GM19372 (cell line): ENCODE data around the gene SOX8.

ENCODE experiments used
- ATAC-seq: cut with Tn5 transposase; IDR thresholded peaks from one replicate; pipeline ENCODE4 v1.9.1; 2021; ENCODE audit warnings: mild to moderate bottlenecking, low read depth, moderate library complexity; ENCODE audit not compliant: unreplicated experiment

SOX8 gene

DNA sequence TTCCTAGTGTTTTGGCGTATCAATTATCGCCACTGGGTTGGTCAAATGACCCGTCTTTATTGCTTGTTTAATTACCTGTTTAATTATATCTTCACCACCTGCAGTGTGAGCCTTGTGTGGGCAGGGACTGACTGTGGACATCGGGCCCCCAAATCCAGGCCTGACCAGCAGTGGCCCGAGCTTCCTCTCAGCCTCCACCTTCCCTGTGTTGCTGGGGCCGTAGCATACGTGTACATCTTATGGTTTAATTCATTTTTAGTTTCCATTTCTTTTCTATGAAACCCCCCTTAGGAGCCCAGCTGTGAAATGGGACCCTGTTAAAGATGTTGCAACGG lies 9.6 kb upstream of the SOX8 start:
- no peak for ATAC-seq

DNA sequence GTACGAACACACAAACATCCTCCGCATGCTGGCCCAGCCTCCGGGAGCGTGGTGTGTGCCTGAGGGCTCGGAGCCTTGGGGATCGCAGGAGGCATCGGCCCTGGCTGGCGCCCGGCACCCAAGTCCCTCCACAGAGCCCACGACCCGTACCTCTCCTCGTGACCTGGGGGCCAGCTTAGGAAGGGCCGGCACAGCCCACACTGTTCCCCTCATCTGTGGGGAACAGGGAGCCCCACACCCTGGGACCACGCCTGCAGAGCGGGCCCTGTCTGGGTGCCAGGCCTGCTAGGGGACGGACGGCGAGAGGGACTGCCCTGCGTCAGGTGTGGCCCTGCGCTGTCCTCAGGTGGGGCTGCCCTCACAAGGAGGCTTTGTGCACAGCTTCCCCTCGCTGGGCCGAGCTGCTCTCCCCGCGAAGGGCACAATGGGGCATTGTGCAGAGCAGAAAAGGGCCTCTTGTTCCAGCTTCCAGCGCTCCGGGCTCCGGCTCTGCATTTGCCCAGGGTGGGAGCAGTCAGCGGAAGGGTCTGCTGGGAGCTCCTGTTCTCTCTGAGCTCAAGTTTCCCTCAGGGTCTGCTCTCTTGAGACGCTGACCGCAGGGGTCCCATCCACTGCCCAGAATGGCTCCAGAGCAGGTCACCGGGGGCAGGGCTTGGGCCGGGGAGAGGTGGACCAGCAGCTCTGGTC lies 9.1 kb upstream of the SOX8 start:
- no peak for ATAC-seq

DNA sequence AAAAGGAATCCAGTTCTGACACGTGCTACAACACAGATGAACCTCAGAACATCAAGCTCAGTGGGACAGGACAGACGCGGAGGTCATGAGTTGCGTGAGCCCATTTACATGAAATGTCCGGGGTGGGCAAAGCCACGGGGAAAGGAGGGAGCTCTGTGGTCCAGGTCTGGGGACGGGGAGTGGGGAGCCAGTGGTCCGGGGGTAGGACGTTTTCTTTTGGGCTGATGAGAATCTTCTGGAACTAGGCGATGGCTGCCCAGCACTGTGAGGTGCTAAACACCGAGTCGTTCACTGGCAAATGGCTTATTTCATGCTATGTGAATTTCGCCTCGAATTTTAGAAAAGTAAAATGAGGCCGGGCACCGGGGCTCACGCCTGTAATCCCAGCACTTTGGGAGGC lies 8.2 kb upstream of the SOX8 start:
- ATAC-seq: no peak

DNA sequence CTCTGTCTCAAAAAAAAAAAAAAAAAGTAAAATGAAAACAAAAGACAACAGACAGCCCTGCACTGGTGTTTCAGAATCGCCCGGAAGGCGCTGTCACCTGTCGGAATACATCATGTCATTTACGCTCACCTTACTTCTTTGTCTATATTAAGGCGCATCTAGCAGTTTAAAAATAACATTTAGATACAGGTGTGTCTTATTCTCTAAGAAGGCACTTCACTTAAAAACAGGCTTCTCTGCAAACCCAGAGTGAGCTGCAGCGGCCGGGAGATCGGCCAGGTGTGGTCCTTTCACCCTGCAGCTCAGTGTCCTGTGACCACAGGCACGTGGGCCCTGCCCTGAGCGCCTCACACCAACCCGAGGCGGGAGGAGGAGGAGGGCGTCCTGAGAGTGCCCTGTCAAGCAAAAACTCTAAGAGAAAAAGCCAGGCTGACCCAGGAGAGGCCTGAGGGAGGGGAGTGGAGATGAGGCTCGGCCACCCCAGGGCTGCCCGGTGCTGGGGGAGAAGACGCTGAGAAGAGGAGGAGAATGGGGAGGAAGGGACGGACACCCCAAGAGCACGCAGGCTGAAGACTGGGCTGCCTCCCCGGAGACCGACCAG lies 7.5 kb upstream of the SOX8 start:
- ATAC-seq: no peak

DNA sequence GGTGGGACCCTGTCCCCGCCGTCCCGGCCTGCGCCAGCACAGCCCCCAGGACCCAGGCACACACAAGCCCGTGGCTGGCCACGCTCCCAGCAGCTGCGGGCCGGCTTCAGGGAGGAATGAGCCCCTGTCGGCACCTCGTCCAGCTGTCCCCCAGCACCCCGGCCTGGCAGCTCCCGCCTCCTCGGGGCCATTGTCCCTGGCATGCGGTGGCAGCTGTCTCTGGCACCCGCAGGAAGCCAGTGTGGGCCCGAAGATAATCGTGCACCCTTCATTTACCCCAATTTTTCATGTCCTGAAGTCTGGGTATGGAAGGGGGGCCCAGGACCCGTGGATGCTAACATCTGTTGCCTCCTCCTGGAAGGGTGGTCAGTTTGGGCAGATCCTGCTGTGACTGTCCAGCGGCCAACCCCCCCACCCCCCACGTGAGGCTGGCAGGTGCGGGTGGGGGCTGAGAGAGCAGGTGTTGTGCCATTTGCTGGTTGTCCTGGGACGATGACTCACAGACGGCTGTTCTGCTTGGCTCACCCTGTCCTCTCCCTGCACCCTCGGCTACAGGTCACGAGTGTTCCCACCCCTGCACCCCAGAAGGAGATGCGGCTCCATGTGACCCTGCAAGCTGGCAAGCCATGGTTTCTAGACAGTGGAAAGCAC lies 6.8 kb upstream of the SOX8 start:
- no peak for ATAC-seq

DNA sequence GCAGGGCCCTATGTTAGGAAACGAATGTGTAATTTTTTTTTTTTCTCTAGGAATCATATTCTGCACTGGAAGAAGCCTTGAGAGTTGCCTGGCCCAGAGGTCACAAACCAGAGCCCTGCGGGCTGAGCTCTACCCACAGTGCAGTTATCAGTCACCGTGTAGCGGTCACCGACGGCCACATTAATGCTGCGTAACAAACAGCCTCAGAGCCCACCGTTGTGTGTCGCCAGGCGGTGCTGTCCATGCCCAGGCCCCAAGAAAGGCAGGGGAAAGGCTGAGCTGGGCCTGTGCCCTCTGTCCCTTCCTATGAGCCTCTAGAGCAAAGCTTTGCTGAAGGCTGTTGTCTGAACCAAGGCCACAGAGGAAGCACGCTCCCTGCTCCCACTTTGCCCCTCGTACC lies 6.3 kb upstream of the SOX8 start:
- ATAC-seq: no peak

DNA sequence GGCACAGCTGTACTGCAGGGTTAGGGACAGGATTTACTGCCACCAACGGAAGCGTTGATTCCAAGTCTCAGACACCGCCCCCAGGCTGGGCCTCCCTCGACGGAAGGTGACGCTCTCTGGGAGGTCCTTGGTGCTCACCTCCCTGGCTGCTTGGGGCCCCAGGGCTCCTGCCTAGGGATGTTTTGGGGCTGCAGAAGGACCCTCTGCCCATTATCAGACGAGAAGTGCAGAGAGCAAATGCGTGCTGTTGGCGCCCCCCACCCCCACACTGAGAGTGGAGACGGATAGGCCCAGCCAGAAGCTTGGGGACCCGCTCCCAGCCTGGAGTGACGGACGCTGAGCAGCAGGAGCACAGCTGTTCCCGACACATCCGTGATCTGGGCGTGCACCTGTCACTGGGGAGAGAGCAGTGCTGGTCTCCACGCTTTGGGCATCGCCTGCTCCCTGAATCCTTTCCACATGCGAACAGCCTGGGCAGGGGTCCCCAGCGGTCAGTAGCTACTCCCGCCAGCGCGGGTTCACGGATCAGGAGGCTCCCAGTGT lies 5.1 kb upstream of the SOX8 start:
- ATAC-seq: no peak

DNA sequence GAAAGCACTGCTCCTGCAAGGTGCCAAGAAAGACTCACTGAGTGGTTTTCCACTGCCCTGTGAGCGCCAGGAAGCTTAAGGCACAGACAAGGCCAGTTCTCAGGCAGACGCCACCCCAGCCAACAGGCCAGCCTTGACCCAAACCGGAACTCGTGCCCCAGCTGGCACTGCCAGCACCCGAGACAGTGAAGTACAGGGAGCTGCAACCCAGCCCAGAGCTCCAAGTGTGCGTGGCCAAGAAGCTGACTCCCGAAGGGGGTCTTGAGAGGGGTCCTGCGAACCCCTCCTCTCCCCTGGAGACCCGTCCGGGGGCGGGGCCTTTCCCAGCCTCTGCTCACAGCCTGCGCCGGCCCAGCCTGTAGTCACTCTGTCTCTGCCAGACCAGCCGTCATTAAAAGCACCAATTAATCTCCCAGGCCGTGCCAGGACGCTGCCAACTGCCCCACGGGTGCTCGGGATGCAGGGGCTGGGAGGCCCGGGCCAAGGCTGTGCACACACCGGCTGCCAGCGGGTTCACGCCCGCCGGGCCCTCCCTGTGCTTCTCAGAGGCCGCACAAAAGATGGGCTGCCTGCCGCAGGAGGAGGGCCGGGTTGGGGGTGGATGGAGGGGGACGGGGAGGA lies 4.4 kb upstream of the SOX8 start:
- ATAC-seq: no peak

DNA sequence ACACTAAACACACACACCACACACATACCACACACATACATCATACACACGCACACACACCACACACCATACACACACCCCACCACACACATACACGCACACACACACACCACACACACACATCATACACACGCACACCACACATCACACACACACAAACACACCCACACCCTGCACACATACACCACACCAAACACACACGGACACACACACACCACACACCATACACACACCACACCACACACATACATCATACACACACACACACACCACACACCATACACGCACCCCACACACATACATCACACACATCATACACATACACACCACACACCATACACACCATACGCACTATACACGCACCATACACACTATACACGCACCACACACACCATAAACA lies 3.7 kb upstream of the SOX8 start:
- no peak for ATAC-seq

DNA sequence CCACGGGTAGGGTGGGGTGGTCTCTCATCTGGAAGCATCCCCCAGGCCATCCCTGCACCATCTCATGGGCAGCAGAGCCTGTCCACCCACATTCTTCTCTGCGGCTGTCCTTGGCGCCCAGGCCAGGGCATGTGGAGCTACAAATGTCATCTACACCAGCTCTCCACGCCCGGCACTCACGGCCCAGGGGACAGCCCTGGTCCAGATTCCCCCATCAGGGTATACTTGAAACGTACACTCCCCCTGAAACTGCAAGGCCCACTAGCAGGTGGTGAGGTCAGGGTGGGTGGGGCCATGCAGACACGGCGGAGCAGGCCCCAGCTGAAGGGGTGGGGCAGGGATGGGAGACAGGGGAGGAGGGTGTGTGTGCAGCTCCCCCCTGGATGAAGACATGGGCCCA lies 3.2 kb upstream of the SOX8 start:
- no peak for ATAC-seq

DNA sequence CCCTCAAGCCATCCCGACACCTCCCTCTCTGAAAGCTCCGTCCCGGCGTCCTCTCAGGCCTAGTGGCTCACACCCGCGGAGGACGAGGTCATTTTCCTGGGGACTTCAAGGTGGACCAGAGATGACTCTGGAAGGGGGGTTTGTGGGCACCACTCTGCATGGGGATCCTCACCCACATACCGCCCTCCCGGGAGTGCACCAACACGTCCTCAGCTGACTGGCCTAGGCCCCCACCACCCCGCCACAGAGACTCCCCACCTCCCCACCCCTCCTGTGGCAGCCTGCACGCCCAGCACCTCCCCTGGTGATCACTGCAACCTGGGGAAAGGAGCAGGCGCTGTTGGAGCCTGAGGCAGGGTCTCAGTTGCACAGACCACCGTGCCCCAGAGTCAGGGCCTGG lies 2.4 kb upstream of the SOX8 start:
- no peak for ATAC-seq

DNA sequence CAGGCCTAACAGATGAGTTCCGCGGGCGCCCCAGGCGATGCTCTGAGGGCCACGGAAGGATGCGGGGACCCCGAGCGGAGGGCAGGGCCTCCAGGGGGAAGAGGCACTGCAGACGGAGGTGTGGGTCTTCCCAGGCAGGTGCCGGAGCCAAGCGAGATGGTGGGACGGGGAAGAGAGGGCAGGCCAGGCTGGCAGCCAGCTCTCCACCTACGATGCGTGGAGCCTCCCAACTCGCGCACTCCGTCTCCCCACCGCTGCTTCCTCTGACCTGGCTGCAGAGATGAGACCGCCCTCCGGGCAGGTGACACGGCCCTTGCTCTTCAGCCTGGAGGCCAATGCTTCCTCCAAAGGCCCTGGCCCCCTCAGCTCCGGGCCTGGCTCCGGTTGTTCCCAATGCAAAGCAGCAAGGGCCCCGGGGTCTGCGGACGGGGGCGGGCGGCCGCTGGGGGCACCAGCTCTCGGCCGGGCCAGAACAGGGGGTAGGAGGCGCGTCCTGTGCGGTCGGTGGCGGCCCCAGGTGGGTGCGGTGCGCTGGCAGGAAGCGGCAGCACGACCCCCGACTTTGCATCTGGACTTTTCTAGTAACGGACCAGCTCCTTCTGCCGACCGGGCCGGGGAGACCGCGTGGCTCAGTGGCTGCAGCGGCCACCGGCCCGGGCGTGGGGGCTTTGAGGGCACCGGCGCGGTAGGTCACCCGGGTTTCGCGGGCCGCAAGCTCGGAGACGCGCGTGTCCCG lies 1.5 kb upstream of the SOX8 start:
- ATAC-seq: no peak

DNA sequence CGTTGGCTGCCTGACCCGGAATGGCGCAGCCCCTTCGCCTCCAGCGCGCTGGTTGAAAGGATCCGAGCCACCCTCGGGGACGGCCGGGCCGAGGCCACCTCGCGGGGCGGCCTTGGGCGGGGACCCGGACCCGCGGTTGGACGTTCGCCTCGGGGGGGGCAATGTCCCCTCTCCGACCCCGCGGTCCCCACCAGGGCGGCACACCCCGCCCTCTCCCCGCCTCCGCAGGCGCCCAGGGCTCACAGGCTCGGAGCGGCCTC lies 1.0 kb upstream of the SOX8 start:
- ATAC-seq: no peak

DNA sequence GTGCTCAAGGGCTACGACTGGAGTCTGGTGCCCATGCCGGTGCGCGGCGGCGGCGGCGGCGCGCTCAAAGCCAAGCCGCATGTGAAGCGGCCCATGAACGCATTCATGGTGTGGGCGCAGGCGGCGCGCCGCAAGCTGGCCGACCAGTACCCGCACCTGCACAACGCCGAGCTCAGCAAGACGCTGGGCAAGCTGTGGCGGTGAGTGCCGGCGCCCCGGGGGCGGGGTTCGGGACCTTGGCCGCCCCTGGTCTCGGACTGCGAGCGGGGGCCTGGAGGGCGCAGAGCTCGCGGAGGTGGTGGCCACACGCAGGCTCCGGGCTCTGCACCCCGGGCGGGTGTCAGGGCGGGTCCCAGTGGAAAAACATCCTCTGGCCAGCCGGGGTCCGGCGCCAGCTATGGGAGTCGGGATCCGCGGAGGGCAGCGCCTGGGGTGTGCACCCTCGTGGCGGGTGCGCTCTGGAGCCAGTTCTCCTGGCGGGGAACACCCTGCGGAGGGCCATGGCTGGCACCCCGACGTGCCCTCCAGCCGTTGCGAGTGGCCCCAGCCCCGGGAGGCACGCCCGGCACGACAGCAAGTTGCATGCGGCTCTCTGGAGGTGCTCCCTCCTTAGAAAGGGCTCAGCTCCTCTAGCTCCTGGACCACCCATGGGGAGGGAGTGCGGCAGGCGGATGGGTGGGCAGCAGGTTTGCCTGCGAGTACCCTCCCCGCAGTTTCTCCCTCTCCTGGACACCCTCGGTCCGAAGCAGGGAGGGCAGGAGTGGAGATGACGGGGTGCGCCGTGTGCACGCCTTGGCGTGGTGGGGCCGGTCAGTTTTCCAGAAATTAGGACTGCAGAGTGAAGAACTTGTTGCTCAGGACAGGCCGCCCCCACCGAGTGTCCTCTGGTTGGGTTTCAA lies 824 bp downstream of the SOX8 start:
- ATAC-seq: no peak

DNA sequence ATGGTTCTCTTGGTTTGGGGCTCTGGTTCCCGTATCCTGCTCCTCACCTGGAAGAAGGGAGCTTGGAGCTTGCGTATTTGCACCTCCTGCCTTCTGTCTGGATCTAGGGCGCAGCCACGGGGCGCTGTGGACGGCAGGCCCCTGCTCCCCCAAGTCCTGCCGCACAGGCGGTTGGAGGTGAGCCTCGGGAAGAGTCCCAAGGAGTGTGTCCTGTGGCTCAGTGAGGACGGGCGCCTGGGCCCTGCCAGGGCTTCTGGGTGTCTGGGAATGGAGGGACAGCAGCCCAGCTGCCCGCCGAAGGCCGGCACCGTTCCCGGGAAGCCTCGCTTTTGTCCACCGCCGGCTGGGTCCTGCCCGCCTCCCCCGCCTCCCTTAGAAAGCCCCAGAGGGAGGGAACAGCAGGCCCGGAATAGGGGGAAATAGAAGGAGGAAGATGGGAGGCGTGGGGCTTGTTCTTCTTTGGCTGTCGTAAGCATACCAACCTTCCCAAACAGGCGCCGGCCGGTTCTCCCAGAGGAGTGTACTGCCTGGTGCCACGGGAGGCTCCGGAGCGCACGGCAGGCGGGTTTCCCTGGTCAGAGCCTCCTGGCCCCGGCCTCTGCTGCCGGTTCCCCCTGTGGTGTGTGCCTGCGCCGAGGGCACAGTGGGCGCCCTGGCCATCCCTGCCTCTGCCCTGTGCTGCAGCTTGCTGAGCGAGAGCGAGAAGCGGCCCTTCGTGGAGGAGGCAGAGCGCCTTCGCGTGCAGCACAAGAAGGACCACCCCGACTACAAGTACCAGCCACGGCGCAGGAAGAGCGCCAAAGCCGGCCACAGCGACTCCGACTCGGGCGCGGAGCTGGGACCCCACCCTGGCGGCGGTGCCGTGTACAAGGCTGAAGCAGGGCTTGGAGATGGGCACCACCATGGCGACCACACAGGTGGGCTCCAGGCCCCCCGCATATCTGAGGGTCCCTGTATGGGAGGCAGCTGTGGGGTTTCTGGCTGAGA lies 1.8 kb downstream of the SOX8 start:
- ATAC-seq: no peak

DNA sequence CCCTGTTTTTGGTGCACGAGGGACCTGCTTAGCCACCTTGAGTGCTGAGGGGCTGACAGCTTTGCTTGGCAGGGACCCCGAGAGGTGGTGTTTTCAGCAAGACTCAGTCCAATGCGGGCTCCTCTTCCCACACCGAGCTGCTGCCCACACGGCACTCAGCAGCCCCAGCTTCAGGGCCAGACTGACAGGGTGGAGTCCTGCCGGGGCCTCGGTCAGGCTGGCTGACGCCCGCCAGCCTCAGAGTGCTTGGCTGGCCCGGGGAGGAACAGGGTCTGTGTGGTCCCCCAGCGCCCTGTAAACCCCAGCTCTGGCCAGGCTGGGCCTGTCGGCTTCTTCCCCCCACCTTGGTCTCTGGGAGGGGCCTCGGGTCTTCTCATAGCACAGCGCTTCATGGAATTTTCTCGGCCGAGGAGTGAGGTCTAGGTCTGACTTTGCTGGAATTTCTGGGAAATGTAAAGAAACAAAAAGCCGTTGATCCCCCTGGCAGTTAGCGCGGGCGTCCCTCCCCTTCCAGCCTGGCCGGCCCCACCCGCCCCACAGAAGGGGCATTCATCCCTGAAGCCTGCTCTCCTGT lies 2.6 kb downstream of the SOX8 start:
- ATAC-seq: no peak

DNA sequence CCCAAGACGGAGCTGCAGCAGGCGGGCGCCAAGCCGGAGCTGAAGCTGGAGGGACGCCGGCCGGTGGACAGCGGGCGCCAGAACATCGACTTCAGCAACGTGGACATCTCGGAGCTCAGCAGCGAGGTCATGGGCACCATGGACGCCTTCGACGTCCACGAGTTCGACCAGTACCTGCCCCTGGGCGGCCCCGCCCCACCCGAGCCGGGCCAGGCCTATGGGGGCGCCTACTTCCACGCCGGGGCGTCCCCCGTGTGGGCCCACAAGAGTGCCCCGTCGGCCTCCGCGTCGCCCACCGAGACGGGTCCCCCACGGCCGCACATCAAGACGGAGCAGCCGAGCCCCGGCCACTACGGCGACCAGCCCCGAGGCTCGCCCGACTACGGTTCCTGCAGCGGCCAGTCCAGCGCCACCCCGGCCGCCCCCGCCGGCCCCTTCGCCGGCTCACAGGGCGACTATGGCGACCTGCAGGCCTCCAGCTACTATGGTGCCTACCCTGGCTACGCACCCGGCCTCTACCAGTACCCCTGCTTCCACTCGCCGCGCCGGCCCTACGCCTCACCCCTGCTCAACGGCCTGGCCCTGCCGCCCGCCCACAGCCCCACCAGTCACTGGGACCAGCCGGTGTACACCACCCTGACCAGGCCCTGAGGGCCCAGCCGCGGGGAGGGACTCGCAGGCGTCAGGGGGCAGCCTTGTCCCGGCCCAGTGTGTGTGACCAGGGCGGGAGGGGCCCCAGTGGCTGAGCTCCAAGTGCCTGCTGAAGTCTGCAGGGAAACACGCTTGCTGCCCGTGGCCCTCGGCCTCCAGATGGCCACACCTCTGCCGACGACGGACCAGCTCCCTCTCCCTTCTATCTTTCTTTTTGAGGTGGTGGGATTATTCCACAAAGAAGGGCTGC lies 3.4 kb downstream of the SOX8 start:
- no peak for ATAC-seq
